HG03045 (cell line): ENCODE results near the gene ESYT1.

Experiments used
- ATAC-seq: cut with Tn5 transposase; IDR thresholded peaks from one replicate; pipeline ENCODE4 v1.9.1; 2021; ENCODE audit warnings: mild to moderate bottlenecking, moderate library complexity; ENCODE audit not compliant: unreplicated experiment

The ESYT1 gene

GRCh38 chr12:56128670-56129205 lies 671 bp downstream of the ESYT1 start:
- ATAC-seq, result no peak

GRCh38 chr12:56129206-56129941 lies 1.3 kb downstream of the ESYT1 start:
- ATAC-seq, result peak; percentile 35

- ATAC-seq, result no peak
Observed at GRCh38 chr12:56129942-56130495, 2.0 kb downstream of the ESYT1 start.

GRCh38 chr12:56130876-56131275 lies 2.8 kb downstream of the ESYT1 start:
- no peak for ATAC-seq

GRCh38 chr12:56134897-56135296 lies 6.8 kb downstream of the ESYT1 start:
- no peak for ATAC-seq

DNA sequence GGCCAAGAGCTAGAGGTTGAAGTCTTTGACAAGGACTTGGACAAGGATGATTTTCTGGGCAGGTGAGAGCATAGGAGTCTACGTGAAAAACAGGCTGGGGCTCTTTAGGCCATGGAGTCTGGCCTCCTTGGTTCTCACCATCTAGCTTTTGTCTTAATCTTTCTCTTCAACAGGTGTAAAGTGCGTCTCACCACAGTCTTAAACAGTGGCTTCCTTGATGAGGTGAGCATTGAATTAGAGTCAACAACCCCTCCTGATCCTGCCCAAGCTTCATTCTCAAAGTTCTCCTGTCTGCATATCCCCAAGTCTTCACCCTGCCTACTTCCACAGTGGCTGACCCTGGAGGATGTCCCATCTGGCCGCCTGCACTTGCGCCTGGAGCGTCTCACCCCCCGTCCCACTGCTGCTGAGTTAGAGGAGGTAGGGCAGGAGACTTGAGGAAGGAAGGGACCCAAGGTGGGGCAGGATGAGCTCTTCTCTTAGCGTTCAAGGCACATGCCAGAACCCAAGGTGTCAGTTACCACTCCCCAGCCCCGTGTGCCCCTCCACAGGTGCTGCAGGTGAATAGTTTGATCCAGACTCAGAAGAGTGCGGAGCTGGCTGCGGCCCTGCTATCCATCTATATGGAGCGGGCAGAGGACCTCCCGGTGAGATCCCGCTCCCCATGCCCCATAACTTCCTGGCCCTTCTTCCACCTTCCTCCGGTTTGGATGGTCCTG lies 9.9 kb downstream of the ESYT1 start:
- ATAC-seq, result no peak

- no peak for ATAC-seq
Observed at GRCh38 chr12:56141946-56142784, 14.1 kb downstream of the ESYT1 start.

- ATAC-seq, result no peak
Observed at GRCh38 chr12:56143217-56143616, 15.2 kb downstream of the ESYT1 start.

GRCh38 chr12:56143870-56144269 lies 15.8 kb downstream of the ESYT1 start:
- ATAC-seq, result no peak

DNA sequence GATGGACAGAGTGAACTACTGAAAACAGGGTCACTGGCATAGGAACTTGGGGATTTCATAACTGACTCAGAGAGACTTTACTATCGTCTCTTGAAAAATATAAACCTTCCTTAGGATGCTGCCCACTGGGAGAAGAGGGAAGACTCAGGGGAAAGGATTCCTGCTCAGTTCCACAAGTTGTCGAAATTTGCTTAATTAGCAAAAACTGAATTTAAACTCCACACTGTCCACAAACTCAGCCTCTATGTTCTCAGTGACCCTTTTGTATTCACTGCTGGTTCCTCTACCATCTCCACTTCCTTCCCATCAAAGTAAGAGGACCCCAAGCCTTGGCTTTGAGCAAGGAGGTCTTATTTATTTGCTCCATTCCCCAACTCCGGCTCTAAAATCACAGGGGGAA lies 17.1 kb downstream of the ESYT1 start:
- no peak for ATAC-seq

GRCh38 chr12:56146492-56147460 lies 18.7 kb downstream of the ESYT1 start:
- ATAC-seq, result no peak

- ATAC-seq, result no peak
Observed at GRCh38 chr12:56150563-56150962, 22.5 kb downstream of the ESYT1 start.

GRCh38 chr12:56151672-56152131 lies 23.6 kb downstream of the ESYT1 start:
- ATAC-seq, result peak; percentile 44

- peak; percentile 81 for ATAC-seq
Observed at GRCh38 chr12:56152132-56152755, 24.2 kb downstream of the ESYT1 start, which contains the start of gene MYL6B. Gene MYL6B, plus strand, starts transcription at chr12:56152587. Its CDS starts 1,332 bp downstream, at chr12:56153919.

- no peak for ATAC-seq
Observed at GRCh38 chr12:56152756-56153677, 24.9 kb downstream of the ESYT1 start.

DNA sequence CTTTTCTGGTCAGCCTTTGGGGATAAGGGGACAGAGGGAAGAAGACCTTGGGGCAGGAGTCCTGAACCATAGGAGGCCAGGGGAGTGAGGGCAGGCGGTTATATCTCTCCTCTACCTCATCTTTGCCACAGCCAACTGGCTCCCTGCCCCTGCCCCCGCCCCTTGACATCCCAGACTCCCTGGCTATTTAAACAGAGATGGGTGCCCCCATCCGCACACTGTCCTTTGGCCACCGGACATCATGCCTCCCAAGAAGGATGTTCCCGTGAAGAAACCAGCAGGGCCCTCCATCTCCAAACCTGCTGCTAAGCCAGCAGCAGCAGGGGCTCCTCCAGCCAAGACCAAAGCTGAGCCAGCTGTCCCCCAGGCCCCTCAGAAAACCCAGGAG lies 25.6 kb downstream of the ESYT1 start:
- no peak for ATAC-seq

DNA sequence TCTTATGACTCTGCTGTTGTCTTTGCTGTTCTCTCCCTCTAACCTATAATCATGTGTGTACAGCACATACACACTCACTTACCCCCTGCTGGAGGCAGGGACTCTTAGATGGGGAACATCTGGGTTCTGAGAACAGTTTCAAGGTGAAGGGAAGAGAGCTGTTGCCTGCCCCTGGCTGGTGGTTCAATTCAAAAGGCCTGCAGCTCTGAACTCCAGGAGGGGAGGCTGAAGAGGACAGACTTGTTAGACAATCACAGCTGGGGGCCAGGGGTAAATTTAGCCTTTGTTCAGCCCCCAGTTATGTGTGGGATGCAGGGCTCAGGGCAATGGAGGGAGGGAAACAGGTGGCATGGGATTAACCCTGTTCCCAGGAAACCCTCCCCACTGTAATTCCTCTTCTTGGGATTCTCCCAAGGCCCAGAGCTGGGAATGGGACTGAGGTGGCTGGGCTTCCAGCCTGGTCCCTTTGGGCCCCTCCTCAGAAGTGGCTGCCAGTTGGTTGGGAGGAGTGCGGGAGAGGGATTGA lies 26.2 kb downstream of the ESYT1 start:
- no peak for ATAC-seq

GRCh38 chr12:56154818-56155217 lies 26.8 kb downstream of the ESYT1 start:
- no peak for ATAC-seq
